ENCODE results near the gene CSRNP2.

GRCh38 chr12:51127050-51127729 is 43.8 kb upstream of the CSRNP2 start:
- TF ChIP-seq CTCF (IDR thresholded peaks at IDR 0.05; ENCODE audit: poor library complexity) = no peak
- TF ChIP-seq EZH2 (IDR thresholded peaks at IDR 0.05; ENCODE audit: borderline replicate concordance) = no peak
- no peak for TF ChIP-seq EZH2phosphoT487 (IDR thresholded peaks at IDR 0.05; ENCODE audit: low read depth, severe bottlenecking, unreplicated experiment)

All from hepatocyte (in vitro differentiated cells).